ENCODE results near the gene SNED1.

The SNED1 gene

GRCh38 chr2:241112046-241112445 is 113.6 kb downstream of the SNED1 start:
- no peak for DNase-seq

DNA sequence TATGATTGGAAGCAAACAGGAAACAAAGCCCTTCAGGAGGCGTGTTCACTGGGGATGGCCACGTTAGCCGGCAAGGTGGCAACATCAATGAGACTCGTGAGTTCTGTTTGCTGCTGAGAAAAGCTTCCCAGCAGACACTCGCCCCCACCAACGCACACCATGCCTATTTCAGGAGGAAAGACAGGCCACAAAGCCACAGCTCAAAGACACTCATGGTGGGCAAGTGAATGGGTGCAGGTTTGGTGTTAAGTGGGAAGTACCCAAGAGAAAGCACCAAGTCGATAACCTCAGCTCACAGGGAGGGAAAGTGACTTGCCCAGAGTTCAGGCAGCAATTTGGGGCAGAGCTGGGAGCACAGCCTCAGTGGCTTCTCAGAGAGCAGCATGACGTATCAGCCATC is 114.2 kb downstream of the SNED1 start:
- no peak for DNase-seq

DNA sequence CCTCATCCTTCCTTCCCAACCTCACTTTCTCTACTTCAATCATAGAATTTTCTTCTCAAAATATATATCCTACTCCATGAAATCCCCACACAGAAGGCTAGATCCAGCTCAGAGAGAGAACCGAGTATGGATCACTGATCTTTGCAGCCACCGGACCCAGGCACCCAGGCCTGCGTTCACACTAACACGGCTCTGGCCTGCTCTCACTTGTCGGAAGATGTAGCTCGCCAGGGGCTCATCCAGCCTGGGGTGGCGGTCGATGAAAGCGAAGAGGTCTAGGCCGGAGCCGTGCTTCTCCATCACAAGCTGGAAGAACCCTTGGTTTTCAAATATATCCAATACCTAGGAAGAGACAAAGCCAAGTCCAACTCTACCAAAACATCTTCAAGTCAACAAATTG is 116.4 kb downstream of the SNED1 start:
- DNase-seq = no peak

DNA sequence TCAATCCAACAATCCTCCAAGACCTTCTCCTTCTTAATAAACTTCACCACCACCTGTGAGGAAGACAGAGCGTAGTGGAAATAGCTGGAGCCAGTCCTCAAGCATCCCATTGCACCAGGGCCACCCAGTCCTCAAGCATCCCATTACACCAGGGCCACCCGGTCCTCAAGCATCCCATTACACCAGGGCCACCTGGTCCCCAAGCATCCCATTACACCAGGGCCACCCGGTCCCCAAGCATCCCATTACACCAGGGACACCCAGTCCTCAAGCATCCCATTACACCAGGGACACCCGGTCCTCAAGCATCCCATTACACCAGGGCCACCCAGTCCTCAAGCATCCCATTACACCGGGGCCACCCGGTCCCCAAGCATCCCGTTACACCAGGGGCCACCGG is 116.9 kb downstream of the SNED1 start:
- DNase-seq = no peak

DNA sequence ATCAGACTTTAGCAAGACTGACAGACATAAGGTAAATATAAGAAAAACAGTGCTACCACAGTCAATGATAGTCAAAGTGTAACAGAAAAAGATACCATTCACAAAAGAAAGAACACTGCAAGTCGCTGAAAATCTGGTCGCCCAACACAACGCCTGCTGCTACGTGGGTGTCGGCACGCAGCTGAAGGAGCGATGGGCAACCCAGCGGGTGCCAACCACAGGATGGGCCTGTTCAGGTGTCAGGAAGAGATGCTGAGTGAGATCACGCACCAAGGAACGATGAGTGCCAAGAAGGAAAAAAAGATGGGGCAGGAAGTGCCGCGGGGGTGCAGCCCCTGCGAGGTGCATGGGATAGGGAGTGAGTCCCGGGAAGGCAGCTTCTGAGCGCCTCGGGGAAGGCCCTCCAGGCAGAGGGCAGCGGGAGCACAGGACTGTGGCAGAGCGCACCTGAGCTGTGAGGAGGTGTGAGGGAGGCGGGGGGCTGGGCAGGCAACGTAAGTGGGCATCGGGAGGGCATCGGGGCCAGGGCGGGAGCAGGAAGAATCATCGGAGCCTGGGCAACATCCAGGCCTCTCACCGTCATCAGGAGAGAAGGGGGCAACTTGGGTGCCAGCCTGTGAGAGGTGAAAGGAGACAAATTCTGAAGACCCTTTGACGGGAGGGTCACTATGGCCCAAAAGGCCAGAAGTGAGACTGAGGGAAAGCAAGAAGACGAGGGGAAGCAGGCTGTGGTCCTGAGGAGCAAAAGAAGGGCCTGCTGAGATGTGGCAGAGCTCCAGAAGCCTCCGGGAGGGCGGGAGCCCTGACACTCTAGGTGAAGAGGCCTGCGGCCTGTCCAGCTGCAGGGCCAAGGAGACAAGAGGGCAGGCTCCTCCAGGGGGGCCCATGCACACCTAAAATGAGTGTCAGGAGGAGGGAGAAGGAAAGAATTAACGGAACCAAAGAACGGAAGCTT is 118.5 kb downstream of the SNED1 start:
- no peak for DNase-seq

DNA sequence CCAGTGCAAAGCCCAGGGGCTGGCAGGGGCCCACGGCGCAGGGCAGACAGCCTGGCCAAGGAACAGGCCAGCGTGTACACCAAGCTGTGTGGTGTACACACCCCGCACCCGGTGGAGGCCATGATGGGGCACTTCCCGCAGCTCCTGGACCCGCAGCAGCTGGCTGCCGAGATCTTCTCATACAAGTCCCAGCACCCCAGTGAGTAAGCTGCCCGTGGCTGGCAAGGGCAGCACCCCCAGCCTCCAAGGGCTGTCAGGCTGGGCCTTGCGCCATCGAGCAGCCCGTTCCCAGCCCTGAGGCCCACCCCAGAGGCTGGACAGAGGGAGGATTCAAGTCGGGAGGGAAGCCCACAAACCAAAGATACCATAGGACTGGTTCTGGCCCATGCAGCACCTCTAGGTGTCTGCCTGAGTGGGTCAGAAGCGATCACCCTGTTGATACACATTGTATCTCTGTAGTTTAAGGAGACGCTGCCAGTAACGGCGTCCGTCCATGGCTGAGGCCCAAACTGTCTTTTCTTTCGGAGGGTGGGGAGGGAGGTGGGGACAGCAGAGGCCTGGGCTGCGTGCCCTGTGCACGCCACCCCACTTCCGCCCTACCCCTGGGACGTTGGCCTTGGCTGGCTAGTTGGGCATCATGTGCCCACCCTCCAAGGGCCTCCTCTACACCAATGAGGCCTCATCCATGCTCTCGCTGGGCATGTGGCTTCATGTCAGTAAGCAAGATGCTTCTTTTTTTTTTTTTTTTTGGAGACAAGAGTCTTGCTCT is 120.5 kb downstream of the SNED1 start:
- no peak for DNase-seq

- no peak for DNase-seq
These were observed 122.0 kb downstream of the SNED1 start for GRCh38 chr2:241120440-241120839.

GRCh38 chr2:241121008-241121407 is 122.6 kb downstream of the SNED1 start:
- DNase-seq = no peak

DNA sequence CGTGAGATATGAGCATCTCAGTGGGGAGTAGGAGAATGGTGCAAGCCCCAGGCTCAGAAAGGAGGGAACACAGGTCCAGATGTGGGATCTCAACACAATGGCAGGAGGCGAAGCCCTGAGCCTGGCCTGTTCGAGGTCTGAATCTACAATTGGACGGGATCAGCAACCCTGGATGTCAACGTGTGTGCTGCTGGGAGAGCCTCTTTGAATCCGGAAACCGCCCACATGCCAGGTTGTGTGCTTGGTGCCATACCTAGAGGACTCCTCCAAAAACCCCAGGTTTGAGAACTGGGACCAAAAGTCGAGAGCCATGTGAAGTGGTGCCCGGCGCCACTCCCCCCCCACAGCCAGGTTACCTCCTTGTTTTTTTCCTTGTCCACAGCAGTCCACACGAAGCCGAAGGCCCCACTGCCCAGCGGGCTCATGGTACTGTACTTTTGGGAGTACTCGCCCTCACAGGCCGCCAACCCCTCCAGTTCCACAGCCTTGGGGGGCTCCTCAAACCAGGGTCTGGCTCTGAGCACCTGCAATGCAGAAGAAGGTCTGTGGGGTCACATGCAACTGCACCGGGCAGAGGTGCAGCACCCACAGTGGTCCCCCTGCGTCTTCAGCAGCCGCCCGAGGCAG is 124.1 kb downstream of the SNED1 start:
- DNase-seq = no peak

DNA sequence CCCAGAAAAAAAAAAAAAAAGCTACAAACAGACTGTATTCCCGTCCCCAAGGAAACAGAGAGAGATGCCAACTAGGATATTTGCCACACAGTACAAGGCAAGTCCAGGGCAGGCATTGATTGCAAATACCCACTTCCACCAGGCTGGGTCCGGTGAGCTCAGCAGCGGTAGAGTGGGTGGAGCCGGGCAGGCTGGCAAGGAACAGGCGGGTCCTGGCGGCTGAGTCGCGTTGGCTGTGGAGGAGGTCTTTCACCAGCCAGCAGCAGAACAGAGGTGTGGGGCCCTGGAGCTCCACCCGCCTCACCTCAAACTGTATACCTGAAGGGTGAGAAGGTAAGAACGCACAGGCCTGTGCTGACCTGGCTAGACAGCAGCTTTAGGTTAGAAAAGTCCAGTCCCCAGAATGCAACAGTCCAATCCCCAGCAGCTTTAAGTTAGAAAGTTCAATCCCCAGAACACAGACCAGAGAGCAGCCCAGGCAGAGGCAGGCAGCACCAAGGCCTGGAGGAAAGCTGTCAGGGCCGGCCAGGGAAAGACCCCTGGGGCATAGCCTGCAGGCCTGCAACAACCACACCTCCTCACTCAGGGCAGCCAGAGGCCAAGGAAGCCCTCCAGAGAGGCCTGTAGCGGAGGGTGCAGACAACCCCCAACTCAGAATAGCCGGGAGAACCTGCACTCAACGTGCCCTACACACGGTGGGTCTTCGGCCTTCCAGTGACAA is 125.6 kb downstream of the SNED1 start:
- DNase-seq = no peak

GRCh38 chr2:241125626-241126025 is 127.2 kb downstream of the SNED1 start:
- no peak for DNase-seq

- DNase-seq = no peak
These were observed 127.8 kb downstream of the SNED1 start for GRCh38 chr2:241126201-241126611.

DNA sequence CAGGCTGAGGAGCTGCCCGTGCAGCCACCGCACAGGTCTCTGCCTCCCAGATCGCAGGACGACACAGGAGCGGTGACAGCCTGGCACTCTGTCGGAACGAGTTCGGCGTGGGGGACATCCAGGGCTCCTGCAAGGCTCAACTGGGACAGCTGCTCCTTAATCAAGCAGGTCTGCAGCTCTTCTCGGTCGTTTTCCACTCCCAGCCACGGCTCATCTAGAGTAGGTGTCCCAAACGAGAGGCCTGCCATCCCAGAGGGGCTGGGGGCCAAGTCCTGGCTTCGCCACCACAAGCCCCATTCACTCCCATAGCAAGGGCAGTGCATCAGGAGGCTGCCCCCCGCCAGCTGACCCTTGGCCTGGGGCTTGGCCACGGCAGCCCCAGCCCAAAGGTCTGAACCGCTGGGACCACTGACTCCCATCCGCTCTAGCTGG is 128.4 kb downstream of the SNED1 start:
- no peak for DNase-seq

DNA sequence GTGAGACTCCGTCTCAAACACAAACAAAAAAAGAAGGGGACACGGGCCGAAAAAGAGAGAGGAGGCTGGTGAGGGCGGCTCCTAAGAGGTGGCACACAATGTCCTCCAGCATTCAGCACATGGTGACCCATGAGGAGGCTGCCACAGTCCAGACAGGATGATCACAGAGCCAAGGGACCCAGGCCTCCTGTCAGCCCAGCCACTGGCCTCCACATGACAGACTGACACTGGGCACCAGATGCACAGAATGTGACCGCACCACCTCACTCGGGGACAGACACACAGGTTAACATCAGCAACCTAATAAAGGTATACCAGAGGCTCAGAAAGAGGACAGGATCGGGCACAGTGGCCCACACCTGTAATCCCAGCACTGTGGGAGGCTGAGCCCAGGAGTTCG is 129.8 kb downstream of the SNED1 start:
- DNase-seq = no peak

- no peak for DNase-seq
These were observed 130.9 kb downstream of the SNED1 start for GRCh38 chr2:241129086-241129871.

DNA sequence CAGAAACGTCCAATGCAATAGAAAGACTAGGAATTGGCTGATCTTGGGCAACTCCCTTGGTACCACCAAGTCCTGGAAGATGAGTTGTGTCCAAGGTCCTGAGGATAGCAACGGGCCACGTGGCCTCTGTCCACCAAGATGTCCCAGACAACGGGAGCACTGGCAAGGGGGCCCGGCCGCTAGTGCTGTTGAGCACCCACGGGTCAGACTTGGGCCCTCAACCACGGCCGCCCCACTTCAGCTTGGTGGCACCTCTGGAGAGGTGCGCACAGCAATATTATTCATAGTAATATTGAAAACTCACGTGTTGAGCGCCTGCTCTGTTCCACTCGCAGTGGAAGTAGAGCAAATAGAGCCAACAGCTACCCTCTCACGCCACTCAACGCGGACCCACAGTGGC is 131.9 kb downstream of the SNED1 start:
- no peak for DNase-seq

- DNase-seq = no peak
These were observed 133.1 kb downstream of the SNED1 start for GRCh38 chr2:241131531-241131930.

DNA sequence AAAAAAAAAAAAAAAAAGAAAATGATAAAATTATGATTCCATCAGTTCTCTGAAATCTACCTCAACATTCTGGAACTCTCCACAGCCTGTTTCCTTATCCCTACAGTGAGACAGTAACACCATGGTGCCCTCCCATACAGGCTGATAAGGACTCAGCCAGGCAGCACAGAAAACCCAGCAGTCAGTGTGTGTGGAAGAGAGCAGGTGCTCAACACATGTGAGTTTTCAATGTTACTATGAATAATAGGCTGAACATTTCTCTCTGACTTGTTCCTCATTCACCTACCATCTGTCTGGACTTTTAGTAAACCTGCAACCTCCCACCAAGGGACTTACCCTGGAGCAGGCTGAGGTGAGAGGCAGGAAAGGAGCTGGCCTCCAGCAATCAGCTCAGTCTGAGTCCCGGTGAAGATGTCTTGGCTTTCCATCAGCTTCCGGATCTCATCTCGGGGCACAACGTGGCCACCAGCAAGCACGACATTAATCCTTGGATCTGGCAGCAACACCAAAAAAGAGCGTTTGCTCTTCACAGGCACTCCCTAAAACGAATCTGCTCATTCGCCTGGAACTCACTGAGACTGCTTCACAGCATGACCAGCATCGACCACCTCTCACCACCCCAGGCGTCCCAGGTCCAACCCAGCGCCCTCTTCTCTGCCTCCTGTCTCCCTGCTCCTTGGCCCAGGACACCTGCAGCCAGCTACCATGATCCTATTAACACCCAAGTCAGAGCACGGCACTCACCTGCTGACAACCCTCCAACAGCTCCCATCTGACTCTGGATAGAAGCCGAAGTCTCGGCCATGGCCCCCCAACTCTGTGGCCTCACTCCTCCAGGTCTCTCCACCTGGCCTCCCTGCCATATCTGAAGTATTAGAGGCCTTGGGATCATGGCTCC is 134.4 kb downstream of the SNED1 start:
- DNase-seq = no peak

DNA sequence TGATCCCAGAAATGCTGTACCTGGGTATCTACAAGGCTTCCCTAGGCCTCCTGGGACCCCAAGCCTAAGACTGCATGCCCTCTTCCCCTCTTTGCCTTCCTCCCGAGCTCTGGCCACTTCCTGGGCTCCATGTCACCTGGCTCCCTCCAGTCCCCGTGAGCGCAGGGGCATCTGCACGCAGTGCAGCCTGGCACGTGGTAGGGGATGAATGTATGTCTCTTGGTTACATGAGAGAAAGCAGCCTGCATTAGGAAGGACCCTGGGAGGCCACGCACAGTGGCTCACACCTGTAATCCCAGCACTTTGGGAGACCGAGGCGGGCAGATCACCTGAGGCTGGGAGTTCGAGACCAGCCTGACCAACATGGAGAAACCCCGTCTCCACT is 135.0 kb downstream of the SNED1 start:
- DNase-seq = no peak

- DNase-seq = no peak
These were observed 136.3 kb downstream of the SNED1 start for GRCh38 chr2:241134711-241135110.

DNA sequence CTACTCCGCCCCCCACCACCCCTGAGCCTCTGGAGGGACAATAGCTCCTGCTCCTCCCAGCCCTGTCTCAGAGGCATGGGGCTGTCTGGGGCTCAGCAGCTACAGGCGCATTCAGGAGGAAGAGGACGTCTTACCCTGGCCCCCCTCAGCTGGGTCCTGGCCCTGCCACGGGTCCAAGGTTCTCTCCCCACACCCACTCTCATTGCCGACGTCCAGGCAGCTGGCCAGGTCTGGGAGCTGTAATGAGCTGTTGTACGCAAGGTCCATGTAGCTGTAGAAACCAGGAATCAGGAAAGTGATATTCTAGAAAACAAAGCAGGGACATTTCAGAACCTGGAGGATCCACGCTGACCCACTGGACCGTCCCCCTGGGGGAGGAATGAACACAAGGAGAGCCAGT is 137.3 kb downstream of the SNED1 start:
- DNase-seq = no peak
